CD4-positive, alpha-beta T cell treated with Interleukin-6 for 4 hours (primary cell): ENCODE data around the gene ARHGEF10L.

Source experiments
- DNase-seq: peaks from one replicate; pipeline ENCODE4 v3.0.0-alpha.2; 2020; ENCODE audit warnings: mixed read lengths

Gene ARHGEF10L

GRCh38 chr1:17569200-17570139, 30.0 kb downstream of the ARHGEF10L start:
- DNase-seq, result no peak

DNA sequence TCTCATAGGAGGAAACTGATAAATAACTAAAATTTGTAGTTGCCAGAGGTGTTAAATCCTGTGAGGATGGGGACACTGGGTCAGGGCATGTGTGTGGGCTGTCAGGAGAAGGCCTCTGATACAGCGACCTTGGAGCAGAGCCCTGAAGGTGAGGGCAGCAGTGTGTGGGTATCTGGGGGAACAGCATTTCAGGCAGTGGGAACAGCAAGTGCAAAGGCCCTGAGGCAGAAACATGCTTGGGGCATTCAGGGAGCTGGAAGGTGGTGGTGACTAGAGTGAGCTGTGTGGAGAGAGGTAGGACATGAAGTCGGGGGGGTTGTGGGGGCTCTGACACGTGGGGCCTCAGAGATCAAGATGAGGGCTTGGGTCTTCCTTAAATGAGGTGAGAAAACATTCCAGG, 30.7 kb downstream of the ARHGEF10L start:
- DNase-seq, result no peak

- DNase-seq, result no peak
Measured at GRCh38 chr1:17572264-17572985, 32.9 kb downstream of the ARHGEF10L start.

- DNase-seq, result no peak
Measured at GRCh38 chr1:17573518-17574041, 34.1 kb downstream of the ARHGEF10L start.

GRCh38 chr1:17574516-17574915, 35.0 kb downstream of the ARHGEF10L start:
- DNase-seq, result no peak

- DNase-seq, result no peak
Measured at GRCh38 chr1:17575797-17576518, 36.5 kb downstream of the ARHGEF10L start.

GRCh38 chr1:17576519-17576853, 37.0 kb downstream of the ARHGEF10L start:
- DNase-seq, result no peak

- no peak for DNase-seq
Measured at GRCh38 chr1:17577907-17578297, 38.4 kb downstream of the ARHGEF10L start.

GRCh38 chr1:17579951-17580939, 40.7 kb downstream of the ARHGEF10L start:
- DNase-seq, result no peak

DNA sequence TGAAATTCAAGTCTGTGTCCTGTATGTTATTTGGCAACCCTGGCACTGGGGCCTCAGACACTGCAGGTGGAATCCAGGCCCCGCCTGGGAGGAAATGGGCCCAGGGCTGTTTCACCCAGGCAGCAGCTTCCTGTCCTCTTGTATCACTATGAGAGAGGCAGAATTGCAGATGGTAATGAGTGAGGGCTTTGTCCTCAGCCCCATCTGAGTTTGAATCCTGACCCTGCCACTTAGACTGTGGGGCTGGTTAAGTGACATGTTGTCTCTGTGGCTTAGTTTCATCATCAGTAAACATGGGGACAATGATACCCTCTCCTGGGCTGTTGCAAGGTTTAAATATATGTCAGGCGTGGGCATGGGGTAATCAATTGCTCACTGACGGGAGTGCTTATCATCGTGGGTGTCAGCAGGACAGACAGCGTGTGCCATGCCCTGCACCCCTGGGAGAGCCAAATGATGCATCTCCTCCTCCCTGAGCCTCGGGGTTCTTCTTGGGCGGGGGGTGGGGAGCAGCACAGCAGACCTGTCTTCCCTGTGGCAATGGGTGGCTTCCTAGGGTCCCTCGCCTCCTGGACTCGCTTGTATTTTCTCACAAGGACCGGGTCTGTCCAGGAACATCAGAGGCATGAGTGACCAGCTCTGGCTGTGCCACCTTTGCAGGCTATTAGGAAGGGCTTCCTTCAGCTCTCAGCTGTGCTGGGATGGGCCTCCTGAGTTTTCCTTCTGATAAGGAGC, 42.1 kb downstream of the ARHGEF10L start:
- DNase-seq, result no peak

DNA sequence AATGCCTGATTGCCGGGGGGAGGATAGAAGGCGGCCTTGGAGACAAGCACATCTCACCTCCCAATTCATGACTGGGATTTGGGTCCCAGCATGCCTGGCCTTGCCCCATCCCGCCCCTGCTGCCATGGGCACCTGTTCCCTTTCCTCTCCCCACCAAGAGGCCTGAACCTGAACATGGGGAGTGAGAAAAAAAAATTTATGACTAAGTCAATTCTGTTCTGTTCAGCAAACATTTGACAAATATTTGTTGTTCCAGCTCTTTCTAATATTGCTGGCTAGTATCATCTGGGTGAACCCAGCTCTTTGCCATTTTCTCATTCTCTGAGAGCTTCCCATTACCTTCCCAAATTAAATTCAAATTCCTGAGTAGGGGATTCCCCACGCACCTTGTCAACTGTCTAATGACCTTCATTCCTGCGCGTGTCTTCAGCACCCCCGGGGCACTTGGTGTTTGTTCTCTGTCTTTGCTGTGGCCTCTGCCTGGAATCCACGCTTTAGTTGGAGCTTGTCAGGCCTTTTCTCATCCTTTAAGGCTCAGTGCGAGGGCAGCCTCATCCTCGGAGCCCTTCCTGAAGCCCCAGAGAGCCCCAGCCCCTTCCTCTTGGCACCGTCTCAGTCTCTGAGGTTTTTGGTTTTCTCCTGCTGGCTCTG, 42.8 kb downstream of the ARHGEF10L start:
- no peak for DNase-seq

DNA sequence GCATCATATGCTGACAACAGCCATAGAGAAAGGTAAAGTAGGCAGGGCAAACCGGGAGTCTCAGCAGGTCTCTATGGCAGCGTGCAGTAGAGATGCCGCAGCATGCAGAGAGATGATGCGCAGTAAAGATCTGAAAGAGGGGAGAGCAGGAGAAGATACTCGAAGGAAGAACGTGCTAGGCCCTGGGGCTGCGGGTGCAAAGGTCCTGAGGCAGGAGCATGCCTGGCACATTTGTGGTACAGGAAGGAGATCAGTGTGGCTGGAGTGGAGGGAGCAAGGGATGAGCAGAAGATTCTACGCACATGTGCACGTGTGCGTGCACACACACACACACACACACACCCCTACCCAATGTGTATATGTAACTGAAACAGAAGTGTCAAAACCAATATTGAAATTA, 45.0 kb downstream of the ARHGEF10L start:
- no peak for DNase-seq

- no peak for DNase-seq
Measured at GRCh38 chr1:17585266-17585987, 45.9 kb downstream of the ARHGEF10L start.

GRCh38 chr1:17586172-17586964, 46.9 kb downstream of the ARHGEF10L start:
- no peak for DNase-seq

DNA sequence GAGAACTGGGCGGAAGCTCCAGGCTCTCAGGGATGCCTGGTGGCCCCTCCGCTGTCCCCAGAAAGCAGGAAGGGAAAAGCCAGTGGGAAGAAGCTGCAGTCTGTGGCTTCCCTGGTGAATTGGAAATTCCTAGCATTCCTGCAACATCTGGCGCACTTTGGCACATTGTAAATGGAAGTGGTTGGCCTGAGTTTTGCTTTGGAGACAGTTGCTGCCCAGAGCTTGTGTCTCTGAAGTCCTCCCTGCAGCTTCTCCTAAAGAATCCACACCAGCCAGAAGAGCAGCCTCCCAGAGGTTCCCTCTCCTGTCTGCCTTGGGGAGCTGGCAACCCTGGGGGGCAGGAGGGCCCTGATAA, 48.2 kb downstream of the ARHGEF10L start:
- DNase-seq, result no peak

- no peak for DNase-seq
Measured at GRCh38 chr1:17588048-17588871, 48.8 kb downstream of the ARHGEF10L start.

DNA sequence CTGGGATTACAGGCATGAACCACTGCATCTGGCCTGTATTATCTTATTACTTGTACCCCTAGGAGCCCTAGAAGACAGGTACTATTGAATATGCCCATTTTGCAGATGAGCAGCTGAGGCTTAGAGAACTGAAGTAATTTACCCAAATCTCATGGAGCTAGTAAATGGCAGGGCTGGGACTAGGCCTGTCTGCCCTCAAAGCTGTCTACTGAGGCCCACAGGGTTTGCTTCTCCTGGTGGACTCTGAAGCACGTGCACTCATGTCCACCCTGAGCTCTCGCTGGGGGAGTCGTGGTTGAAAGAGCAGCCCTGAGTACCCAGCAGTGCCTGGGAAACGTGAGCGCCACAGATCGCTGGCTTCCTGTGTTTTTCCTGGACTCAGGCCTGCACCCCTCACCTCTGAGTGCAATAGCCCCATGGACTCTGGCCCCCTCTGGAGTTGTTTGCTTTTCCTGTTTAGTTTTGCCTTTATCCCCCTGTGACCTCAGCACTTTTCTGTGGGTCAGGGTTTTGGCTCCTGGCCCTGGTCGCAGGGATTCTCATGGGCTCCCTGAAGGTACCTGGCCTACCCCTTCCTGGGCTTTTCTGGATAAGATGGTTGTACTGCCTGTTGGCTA, 52.4 kb downstream of the ARHGEF10L start:
- no peak for DNase-seq

GRCh38 chr1:17594026-17594425, 54.5 kb downstream of the ARHGEF10L start:
- DNase-seq, result no peak
